Adrenal gland (tissue), 12 donors: ENCODE measurements around the gene RAD21L1. TPM values are rescaled to one million over a fixed set of nuclear protein-coding genes. Genes with fewer than 3 reads are reported as not detected.

Source experiments
- DNase-seq, 7 donors: peaks; one replicate each; pipeline ENCODE4 v3.0.0-alpha.2; 2019 to 2020
- H3K27ac ChIP-seq, 5 donors: fragments of 200-600 bp; sonication (generic) in 4 of 5; 1 replicate in 3 of 5; 2 replicates in 2 of 5; pipeline versions ENCODE4 v1.5.1 to v1.8.0; 2016 to 2020; ENCODE audit warnings: mild to moderate bottlenecking in 1 of 5
- H3K27me3 ChIP-seq: fragments of 200-600 bp; 2 replicates; pipeline ENCODE4 v1.8.0; 2021
- H3K36me3 ChIP-seq, 2 donors: fragments of 200-600 bp; replicated peaks in 1 of 2; 1 replicate in 1 of 2; 2 replicates in 1 of 2; pipeline versions ENCODE4 v1.5.1 to v1.8.0; 2018 to 2022
- H3K4me1 ChIP-seq, 2 donors: fragments of 200-600 bp; replicated peaks in 1 of 2; 1 replicate in 1 of 2; 2 replicates in 1 of 2; pipeline versions ENCODE4 v1.5.1 to v1.8.0; 2018 to 2021
- H3K4me3 ChIP-seq, 4 donors: fragments of 200-600 bp; sonication (generic) in 3 of 4; one replicate each; pipeline ENCODE4 v1.5.1; 2016 to 2018
- H3K9me3 ChIP-seq, 3 donors: fragments of 200-600 bp; sonication (generic) in 1 of 3; replicated peaks in 1 of 3; 1 replicate in 2 of 3; 2 replicates in 1 of 3; pipeline versions ENCODE4 v1.5.1 to v1.8.0; 2016 to 2021
- CTCF ChIP-seq, 6 experiments: fragments of 450-650 bp in 4 of 6; fragments of 200-600 bp in 2 of 6; sonication (generic) in 1 of 6; IDR thresholded peaks; 1 replicate in 5 of 6; 2 replicates in 1 of 6; pipeline versions ENCODE4 v1.5.1 to v1.8.0; 2016 to 2021; ENCODE audit warnings: antibody characterized with exemption in 6 of 6, mild to moderate bottlenecking in 2 of 6, moderate library complexity in 1 of 6
- POLR2A ChIP-seq, 2 donors: fragments of 450-650 bp; IDR thresholded peaks; one replicate each; pipeline ENCODE4 v1.6.1; 2017; ENCODE audit warnings: antibody characterized with exemption in 2 of 2, mild to moderate bottlenecking in 2 of 2, moderate library complexity in 1 of 2
- WGBS, 4 donors: extraction: QIAGEN DNeasy Blood & Tissue Kit in 2 of 4; methylation state at CpG; one replicate each; pipeline versions ENCODE4 v1.1.5 to v1.1.7; 2013 to 2017; 5-methylcytosine and 5-hydroxymethylcytosine counted together
- intact Hi-C, 2 donors: fragments of 100-400 bp; cut with DNase I; formaldehyde crosslinking; loops; one replicate each; pipeline versions ENCODE4 v1.14.1 to v1.15.0; 2022 to 2023
- polyA plus RNA-seq, 3 donors: library from polyadenylated mRNA; stranded (reverse); fragments of 200-250 nt in 2 of 3; fragments of 350-450 nt in 1 of 3; fragmentation: Illumina TruSeq in 1 of 3; extraction: RNeasy Lipid Tissue Mini Kit (QIAGEN cat#74804) in 1 of 3; gene quantifications; one replicate each; pipeline ENCODE4 v1.2.3, GENCODE V29; 2013 to 2014
- total RNA-seq, 9 donors: library from RNA; depleted of rRNA in 4 of 9; stranded (reverse); fragments of >200 nt in 4 of 9; fragments of 120-200 nt in 1 of 9; fragmentation: NEBNext Ultra II Directional in 1 of 9; extraction: Animal tissue kit (Norgen Biotek cat#: 25700) in 1 of 9; gene quantifications; one replicate each; pipeline versions ENCODE4 v1.1.0 to v1.2.4, GENCODE V29; 2013 to 2023
- donor health status: healthy with polysubstance abuse.
- donor health status: Bipolar disorder and iron deficiency.
- donor health status: DM: yes; HTN: yes; CAD: no.
- donor health status: DM: no; HTN: no; CAD: no.
- donor health status: DM: no; HTN: no; CAD: no.
- donor health status: DM: yes; HTN: yes; CAD: no.

RAD21L1 gene
- total and polyA plus RNA-seq, 12 donors: 0.06 to 0.07 TPM; not detected in 10

- Histone ChIP-seq H3K4me1 (no peaks in the 10 kb centered on the region), H3K4me3 (no peak overlapping the region), H3K27ac (no peak overlapping the region), H3K9me3 (no peaks in the 10 kb centered on the region), H3K27me3 (no peaks in the 10 kb centered on the region), H3K36me3 (no peaks in the 10 kb centered on the region)
- TF ChIP-seq POLR2A (IDR thresholded peaks at IDR 0.05) (no peak), CTCF (IDR thresholded peaks at IDR 0.05) (no peak)
- 85 to 91% (median 88%) methylated on average over 3 of the region's 3 CpGs for WGBS, 4 donors
- no peak for DNase-seq
- intact Hi-C loops: no loop called here
These were observed 18.5 kb upstream of the RAD21L1 start for GRCh38 chr20:1207293-1207878.

GRCh38 chr20:1209447-1210387, 16.1 kb upstream of the RAD21L1 start:
- WGBS, 4 donors: 50 to 61% (median 55%) methylated on average over 4 to 5 of the region's 5 CpGs

GRCh38 chr20:1210501-1210900, 15.3 kb upstream of the RAD21L1 start:
- Histone ChIP-seq H3K4me3 (no peak overlapping the region), H3K27me3 (no peaks in the 10 kb centered on the region), H3K27ac (no peak overlapping the region), H3K36me3 (no peaks in the 10 kb centered on the region), H3K9me3 (no peaks in the 10 kb centered on the region), H3K4me1 (no peaks in the 10 kb centered on the region)
- DNase-seq: no peak
- intact Hi-C loops: loop anchor here in 1 of 2 donors (5.0 to 10.0 kb wide), 2 partner anchors 106 to 393 kb away; no protein-coding TSS in a partner anchor
- 76 to 93% (median 83%) methylated on average over 1 of the region's 1 CpG for WGBS, 4 donors
- TF ChIP-seq CTCF (IDR thresholded peaks at IDR 0.05) (no peak), POLR2A (IDR thresholded peaks at IDR 0.05) (no peak)

More at GRCh38 chr20:1209447-1210387, 16.1 kb upstream of the RAD21L1 start:
- TF ChIP-seq POLR2A (IDR thresholded peaks at IDR 0.05) (no peak), CTCF (IDR thresholded peaks at IDR 0.05) (no peak)
- Histone ChIP-seq H3K9me3 (no peaks in the 10 kb centered on the region), H3K27ac (no peak overlapping the region), H3K4me3 (no peak overlapping the region), H3K27me3 (no peaks in the 10 kb centered on the region), H3K4me1 (no peaks in the 10 kb centered on the region), H3K36me3 (no peaks in the 10 kb centered on the region)
- intact Hi-C loops: loop anchor here in 1 of 2 donors (5.0 to 10.0 kb wide), 2 partner anchors 105 to 392 kb away; no protein-coding TSS in a partner anchor
- no peak for DNase-seq

- H3K27me3 ChIP-seq: peaks cover 3% of the 10 kb centered on the region
These were observed 13.8 kb upstream of the RAD21L1 start for GRCh38 chr20:1212023-1212422.

More at GRCh38 chr20:1212023-1212422, 13.8 kb upstream of the RAD21L1 start:
- H3K36me3 ChIP-seq: no peaks in the 10 kb centered on the region
- no peaks in the 10 kb centered on the region for H3K9me3 ChIP-seq
- intact Hi-C loops: loop anchor here in 1 of 2 donors (5.0 to 10.0 kb wide), 2 partner anchors 107 to 395 kb away; no protein-coding TSS in a partner anchor
- H3K27ac ChIP-seq: no peak overlapping the region
- H3K4me3 ChIP-seq: no peak overlapping the region
- TF ChIP-seq POLR2A (IDR thresholded peaks at IDR 0.05): no peak
- no peak for TF ChIP-seq CTCF (IDR thresholded peaks at IDR 0.05)
- DNase-seq: no peak
- H3K4me1 ChIP-seq: no peaks in the 10 kb centered on the region
